Skeletal muscle tissue (tissue), 4 donors: Measurements from ENCODE around the gene NCAM1. TPM values are rescaled to one million over a fixed set of nuclear protein-coding genes. Genes with fewer than 3 reads are reported as not detected.
A peak's percentile ranks its signal among the peaks of the same experiment; 100 is the strongest.

Experiments used
- H3K27ac ChIP-seq: one replicate; pipeline ENCODE4 v1.7.0; 2013; ENCODE audit warnings: mild to moderate bottlenecking, low read depth, low read length, inconsistent platforms
- H3K27me3 ChIP-seq, 3 donors: one replicate each; pipeline ENCODE4 v1.7.0; 2013; ENCODE audit warnings: low read length in 3 of 3; ENCODE audit not compliant: control insufficient read depth in 3 of 3, insufficient read depth in 3 of 3
- H3K36me3 ChIP-seq, 3 donors: one replicate each; pipeline ENCODE4 v1.7.0; 2013; ENCODE audit warnings: low read length in 3 of 3; ENCODE audit not compliant: control insufficient read depth in 3 of 3, insufficient read depth in 3 of 3
- H3K4me1 ChIP-seq, 3 donors: one replicate each; pipeline ENCODE4 v1.7.0; 2013; ENCODE audit warnings: low read length in 3 of 3, mild to moderate bottlenecking in 3 of 3; ENCODE audit not compliant: control insufficient read depth in 3 of 3, insufficient read depth in 3 of 3
- H3K4me3 ChIP-seq, 3 donors: one replicate each; pipeline ENCODE4 v1.7.0; 2013; ENCODE audit warnings: low read length in 3 of 3
- H3K9ac ChIP-seq, 3 donors: one replicate each; pipeline ENCODE4 v1.7.0; 2013; ENCODE audit warnings: low read length in 3 of 3, mild to moderate bottlenecking in 3 of 3, moderate library complexity in 2 of 3, low read depth in 1 of 3
- H3K9me3 ChIP-seq, 3 donors: one replicate each; pipeline ENCODE4 v1.7.0; 2013; ENCODE audit warnings: low read length in 3 of 3; ENCODE audit not compliant: control insufficient read depth in 3 of 3
- total RNA-seq: library from RNA; depleted of rRNA; stranded (reverse); fragments of >200 nt; gene quantifications from one replicate; pipeline ENCODE4 v1.2.3, GENCODE V29; 2014
- donor health status: Osteomylitis.

The NCAM1 gene
- total RNA-seq, 1 donor from 2014 or later: 63.7 TPM

DNA sequence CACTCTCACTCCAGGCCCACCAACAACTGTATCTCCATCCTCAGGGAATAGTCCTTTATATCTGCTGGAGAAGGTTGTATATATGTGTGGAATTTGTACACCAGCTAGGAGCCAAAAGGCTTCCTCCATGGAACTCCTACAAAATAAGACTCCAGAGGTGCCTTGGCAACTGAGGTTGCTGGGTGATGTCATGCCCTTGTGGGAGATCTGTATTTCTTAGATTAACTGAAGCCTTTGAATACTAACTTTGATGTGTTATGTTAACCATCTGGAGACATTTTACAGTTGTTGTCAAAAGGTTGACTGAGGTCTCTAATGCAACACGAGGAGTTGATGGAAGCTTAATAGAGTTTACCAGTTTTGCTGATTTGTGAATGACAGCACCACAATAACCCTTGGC lies 213.7 kb downstream of the NCAM1 start:
- Histone ChIP-seq H3K9me3 (no peaks in the 10 kb centered on the region), H3K27me3 (no peaks in the 10 kb centered on the region), H3K4me1 (no peaks in the 10 kb centered on the region), H3K4me3 (no peak overlapping the region), H3K36me3 (no peaks in the 10 kb centered on the region), H3K27ac (no peak overlapping the region), H3K9ac (no peak overlapping the region)

DNA sequence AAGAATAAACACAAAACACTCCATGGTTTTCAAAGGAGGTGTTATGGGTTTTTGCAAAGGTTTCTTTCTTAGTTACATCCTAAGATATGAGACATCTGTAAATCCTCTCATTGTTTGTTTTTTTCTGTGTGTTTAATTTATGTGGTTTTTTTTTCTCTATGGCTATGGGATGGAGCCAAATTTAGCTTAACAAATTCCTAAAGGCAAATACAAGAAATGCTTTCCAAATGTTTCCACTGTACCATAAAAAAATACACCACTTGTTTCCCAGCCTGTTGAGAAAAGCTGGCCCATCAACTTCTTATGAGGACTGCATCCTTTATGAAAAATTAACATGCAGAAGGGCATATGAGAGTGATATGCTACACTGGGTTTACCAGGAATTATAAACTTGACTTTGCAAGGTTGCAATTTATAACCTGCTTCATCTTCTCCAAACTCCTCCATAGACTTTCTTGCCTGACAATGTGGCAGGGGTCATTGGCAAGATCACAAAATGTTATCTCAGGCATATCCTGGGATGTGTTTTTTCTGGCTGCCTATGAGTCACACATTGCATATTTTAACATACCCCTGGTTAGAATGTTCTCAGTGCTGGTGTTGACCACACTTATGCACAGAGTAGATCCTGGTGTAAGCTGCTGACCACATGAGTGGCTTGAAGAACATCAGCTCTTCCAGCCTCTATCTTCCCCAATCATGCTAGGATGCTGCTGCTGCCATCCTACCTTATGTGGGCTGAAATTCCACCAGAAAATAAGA lies 215.6 kb downstream of the NCAM1 start:
- Histone ChIP-seq H3K4me1 (peaks cover 0 to 3% (median 0%) of the 10 kb centered on the region in 3 donors), H3K36me3 (no peaks in the 10 kb centered on the region), H3K4me3 (no peak overlapping the region), H3K27me3 (no peaks in the 10 kb centered on the region), H3K9me3 (no peaks in the 10 kb centered on the region), H3K9ac (no peak overlapping the region), H3K27ac (no peak overlapping the region)

DNA sequence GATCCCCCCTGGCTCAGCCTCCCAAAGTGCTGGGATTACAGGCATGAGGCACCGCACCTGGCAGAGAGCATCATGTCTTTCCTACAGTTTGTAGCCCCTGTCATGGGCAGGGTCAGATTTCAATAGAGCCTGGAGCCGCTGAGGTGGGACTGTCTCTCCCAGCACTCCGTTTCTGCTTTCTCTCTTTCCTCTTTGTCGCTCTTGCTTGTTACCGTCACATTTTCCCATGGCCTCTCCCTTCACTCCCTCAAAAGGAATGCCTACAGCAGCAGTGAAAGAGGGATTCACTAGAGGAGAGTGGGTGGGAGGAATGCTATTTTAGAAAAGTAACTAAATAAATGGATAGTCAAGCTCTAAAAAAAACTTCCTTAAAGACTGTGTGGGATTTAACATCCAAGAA lies 216.5 kb downstream of the NCAM1 start:
- no peak overlapping the region for H3K4me3 ChIP-seq
- peaks cover 0 to 3% (median 0%) of the 10 kb centered on the region in 3 donors for H3K4me1 ChIP-seq
- no peaks in the 10 kb centered on the region for H3K9me3 ChIP-seq
- no peaks in the 10 kb centered on the region for H3K27me3 ChIP-seq
- no peaks in the 10 kb centered on the region for H3K36me3 ChIP-seq
- H3K9ac ChIP-seq: no peak overlapping the region
- H3K27ac ChIP-seq: no peak overlapping the region

DNA sequence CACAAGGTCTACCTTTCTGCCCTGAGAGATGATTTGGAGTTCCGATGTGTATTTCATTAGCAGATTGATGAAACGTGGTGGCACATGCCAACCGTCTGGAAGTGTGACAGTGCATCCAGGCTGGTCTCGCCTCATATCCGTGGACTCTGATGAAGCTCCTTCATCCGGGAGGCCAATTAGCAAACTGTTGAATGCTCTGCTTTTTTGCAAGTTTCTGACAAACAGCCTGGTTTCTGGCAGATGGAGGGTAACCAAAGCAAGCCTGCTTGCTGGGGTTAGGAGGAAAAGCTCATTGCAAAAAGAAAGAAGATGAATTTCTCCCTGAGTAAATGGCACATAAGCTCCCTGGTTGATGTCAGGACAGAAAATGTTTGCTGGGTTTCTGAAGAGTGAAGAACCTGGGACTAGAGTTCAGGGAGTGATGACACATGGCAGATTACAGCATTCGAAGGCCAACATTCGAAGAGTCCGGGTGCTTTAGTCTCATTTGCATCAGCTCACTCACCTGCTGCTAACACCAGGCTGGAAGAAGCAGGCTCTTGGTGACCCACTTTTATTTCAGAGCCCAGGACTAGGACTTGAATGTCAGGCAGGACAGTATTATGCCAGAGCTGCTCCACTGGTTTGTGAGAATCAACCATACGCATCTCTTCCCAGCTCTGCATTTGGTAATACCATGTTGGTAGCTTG lies 217.3 kb downstream of the NCAM1 start:
- Histone ChIP-seq H3K9me3 (no peaks in the 10 kb centered on the region), H3K4me1 (peaks cover 0 to 3% (median 0%) of the 10 kb centered on the region in 3 donors), H3K36me3 (no peaks in the 10 kb centered on the region), H3K4me3 (no peak overlapping the region), H3K27ac (no peak overlapping the region), H3K9ac (no peak overlapping the region), H3K27me3 (no peaks in the 10 kb centered on the region)

DNA sequence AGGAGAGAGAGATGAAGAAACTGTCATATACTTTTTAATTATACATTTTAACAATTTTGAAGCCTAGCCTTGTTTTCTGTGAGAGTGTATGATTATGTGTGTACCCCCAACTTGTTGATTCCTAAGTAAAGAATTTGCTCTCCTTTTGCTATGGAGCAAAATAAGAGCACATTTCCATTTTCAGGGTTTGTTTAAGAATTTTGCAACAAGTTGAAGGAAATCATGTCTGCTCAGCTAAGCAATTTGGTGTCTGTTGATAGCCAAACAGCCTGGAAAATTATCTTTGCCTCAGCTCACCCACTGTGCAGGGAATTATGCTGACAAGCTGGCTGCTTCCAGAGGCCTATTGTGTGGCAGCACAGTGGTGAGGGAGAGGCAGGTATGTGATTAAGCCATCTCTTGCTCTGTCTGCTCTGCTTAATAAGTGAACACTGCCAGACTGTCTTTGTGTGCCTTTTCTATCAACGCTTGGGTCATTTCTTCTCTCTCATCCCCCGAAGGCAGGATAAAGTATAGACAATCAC lies 218.0 kb downstream of the NCAM1 start:
- Histone ChIP-seq H3K4me1 (peaks cover 0 to 3% (median 0%) of the 10 kb centered on the region in 3 donors), H3K9ac (no peak overlapping the region), H3K27me3 (no peaks in the 10 kb centered on the region), H3K9me3 (no peaks in the 10 kb centered on the region), H3K27ac (no peak overlapping the region), H3K4me3 (no peak overlapping the region), H3K36me3 (no peaks in the 10 kb centered on the region)

DNA sequence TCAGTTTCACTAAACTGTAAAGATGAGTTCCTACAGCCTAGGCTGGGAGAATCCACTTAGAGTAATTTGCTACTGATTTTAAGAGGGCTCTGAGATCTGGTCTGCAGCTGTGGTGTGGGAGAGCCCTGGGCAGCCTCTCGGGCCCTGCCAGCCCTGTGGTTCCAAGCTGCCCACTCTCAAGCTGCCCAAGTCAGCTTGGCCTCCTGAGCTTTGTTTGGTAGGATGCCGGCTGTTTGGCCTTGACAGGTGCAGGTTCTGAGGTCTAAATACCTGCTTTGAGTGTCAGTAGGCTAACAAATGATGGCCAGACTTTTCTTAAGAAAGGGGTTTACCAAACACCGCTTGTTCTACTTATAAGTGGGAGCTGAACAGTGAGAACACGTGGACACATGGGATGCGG lies 219.9 kb downstream of the NCAM1 start:
- Histone ChIP-seq H3K36me3 (no peaks in the 10 kb centered on the region), H3K27ac (no peak overlapping the region), H3K4me1 (peaks cover 0 to 3% (median 0%) of the 10 kb centered on the region in 3 donors), H3K9ac (no peak overlapping the region), H3K4me3 (no peak overlapping the region), H3K27me3 (no peaks in the 10 kb centered on the region), H3K9me3 (no peaks in the 10 kb centered on the region)

DNA sequence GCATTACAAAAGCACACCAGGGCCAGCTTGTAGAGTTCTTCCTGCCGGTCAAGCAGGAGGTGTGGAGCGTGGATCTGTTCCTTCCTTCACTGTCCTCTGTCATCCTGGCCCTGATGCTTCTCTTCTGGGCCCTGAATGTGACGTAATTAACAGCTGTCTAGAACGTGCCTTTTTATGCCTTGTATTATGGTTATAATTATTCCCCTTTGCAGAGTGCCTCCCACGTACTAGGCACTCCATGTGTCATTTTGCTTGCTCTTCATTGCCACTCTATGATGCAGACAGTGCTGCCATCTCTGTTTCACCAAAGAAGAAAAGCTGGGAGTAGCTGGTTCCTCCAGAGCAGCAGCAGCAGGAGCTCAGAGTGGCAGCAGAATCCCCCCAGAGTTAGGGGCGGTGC lies 221.1 kb downstream of the NCAM1 start:
- Histone ChIP-seq H3K27ac (no peak overlapping the region), H3K9me3 (no peaks in the 10 kb centered on the region), H3K36me3 (no peaks in the 10 kb centered on the region), H3K4me3 (no peak overlapping the region), H3K27me3 (no peaks in the 10 kb centered on the region), H3K4me1 (peaks cover 0 to 3% (median 0%) of the 10 kb centered on the region in 3 donors), H3K9ac (no peak overlapping the region)

DNA sequence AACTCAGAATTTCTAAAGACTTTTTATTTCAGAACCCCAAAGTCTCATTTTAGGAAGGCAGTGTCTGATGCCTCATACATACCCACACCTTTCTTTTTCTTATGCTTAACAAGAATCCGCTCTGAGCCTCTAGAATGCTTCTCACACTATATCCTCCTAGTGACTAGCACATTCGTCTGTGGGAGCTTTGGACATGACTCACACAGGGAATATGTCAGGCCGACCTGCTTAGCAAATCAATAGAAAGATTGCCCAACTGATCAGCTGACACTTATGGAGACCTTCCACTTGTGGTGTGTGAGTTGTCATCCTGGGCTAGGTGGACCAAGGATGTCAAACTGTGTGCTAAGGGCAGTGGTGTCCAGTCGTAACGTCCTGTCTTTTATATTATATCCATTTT lies 223.3 kb downstream of the NCAM1 start:
- H3K27ac ChIP-seq: no peak overlapping the region
- no peak overlapping the region for H3K9ac ChIP-seq
- no peaks in the 10 kb centered on the region for H3K36me3 ChIP-seq
- no peaks in the 10 kb centered on the region for H3K9me3 ChIP-seq
- H3K4me3 ChIP-seq: no peak overlapping the region
- H3K4me1 ChIP-seq: peaks cover 5 to 8% (median 7%) of the 10 kb centered on the region in 3 donors
- H3K27me3 ChIP-seq: no peaks in the 10 kb centered on the region

DNA sequence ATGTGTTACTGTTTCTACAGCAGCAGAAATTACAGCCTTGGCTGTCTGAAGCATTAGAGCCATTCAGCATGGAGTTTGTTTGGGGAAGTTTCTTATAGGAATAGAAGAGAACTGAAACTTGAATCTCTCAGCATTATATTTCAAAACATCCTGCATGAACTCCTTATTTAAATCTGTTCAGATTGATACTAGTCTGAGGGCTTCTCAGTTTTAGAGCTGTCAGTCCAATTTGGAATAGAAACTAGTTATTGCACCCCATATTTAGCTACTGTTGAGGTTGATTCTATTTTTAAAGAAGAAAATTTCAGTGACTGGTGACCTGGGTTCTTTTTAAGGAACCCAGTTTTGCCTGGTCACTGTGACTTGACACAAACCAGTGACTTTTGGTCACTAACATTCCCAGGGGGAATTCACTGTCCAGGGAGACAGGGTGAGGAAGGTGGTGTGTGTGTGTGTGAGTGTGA lies 227.2 kb downstream of the NCAM1 start:
- peaks cover 13 to 19% (median 16%) of the 10 kb centered on the region in 3 donors for H3K4me1 ChIP-seq
- H3K9me3 ChIP-seq: no peaks in the 10 kb centered on the region

More for the DNA sequence above, 227.2 kb downstream of the NCAM1 start:
- peak overlapping the region in 2 of 3 donors; percentile 11 to 14 for H3K4me3 ChIP-seq
- no peak overlapping the region for H3K9ac ChIP-seq
- no peaks in the 10 kb centered on the region for H3K27me3 ChIP-seq
- H3K36me3 ChIP-seq: no peaks in the 10 kb centered on the region
- peak overlapping the region; percentile 15 for H3K27ac ChIP-seq
